Measurements from ENCODE around the gene ZSCAN5C.
"Not testable (repeated sequence)": the region's sequence is repeated elsewhere in the genome, so short reads cannot be mapped to it uniquely, and the experiment has no call there.

ZSCAN5C gene

DNA sequence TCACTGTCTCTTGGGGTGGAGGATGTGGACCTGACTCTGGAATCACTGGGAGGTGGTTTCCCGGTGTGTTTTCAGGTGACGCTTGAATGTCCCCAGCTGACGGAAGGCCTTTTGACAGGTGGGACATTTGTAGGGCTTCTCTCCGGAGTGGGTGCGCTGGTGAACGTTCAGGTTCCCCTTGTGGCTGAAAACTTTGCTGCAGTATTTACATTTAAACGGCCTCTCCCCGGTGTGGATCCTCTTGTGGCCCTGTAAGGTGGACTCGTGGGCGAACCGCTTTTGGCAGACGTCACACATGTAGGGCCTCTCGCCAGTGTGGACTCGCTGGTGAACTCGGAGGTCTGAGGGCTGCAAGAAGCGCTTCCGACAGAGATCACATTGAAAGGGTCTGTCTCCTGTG is 12.3 kb upstream of the ZSCAN5C start:
- in situ Hi-C loops (cut with MboI; ENCODE audit: low pct_unique_long_range_greater_than_20kb, low sequenced_read_pairs): no loop called here
- DNase-seq: no peak

DNA sequence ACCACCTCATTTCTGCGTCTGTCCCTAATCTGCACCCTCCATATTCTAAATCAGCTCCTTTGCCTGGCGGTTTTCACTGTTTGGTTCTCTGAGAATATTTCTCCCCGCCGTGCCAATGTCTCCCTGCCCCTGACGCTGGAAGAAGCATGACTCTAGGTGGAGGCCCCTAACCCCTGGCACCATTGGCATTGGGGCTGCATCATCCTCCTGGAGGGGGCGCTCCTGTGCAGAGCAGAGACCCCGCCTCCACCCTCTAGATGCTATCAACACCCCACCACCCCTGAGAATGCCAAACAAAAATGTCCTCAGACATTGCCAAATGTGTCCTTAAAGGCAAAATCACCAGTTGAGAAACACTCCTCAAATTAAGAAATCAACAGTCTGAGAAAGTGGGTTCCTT is 11.0 kb upstream of the ZSCAN5C start:
- in situ Hi-C loops (cut with MboI; ENCODE audit: low pct_unique_long_range_greater_than_20kb, low sequenced_read_pairs): no loop called here
- no peak for DNase-seq

DNA sequence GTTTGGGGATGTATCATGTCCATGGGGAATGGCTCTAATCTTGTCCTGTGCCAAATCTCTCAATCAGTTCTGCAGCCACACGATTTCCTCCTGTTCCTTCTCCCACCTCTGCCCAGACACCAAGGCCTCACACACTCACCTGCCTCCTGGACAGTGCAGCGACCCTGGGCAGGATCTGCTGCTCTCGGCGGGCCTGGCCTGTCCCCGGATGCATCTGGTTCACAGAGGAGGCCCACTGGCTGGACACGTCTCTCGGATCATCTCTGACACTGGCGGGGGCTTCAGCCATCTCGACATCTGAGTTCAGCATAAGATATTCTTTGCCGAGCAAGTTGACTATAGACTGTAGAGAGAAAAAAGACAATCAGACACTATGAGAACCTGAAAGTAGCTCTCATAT is 10.4 kb upstream of the ZSCAN5C start:
- DNase-seq: no peak
- in situ Hi-C loops (cut with MboI; ENCODE audit: low pct_unique_long_range_greater_than_20kb, low sequenced_read_pairs): no loop called here

DNA sequence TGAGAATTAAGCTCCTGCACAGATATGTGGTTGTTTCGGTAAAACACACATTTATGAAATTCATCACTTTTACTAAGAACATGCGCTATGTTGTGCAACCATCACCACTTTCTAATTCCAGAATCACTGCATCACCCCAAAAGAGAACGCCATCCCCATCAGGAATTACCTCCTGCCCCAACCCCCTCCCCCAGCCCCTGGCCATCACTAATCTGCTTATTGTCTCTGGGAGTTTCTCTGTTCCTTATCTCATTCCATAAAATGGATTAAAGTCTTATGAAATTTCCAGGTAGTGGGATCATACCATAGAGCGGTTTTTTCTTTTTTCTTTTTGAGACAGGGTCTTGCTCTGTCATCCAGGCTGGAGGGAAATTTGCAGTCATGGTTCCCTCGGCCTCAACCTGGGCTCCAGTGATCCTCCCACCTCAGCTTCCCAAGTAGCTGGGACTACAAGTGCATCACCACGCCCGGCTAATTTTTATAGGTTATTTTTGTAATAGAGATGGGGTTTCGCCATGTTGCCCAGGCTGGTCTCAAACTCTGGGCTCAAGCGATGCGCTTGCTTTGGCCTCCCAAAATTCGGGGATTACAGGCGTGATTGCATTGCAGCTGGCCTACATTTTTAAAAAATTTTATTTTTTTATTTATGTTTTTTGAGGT is 8.0 kb upstream of the ZSCAN5C start:
- in situ Hi-C loops (cut with MboI; ENCODE audit: low pct_unique_long_range_greater_than_20kb, low sequenced_read_pairs): no loop called here
- DNase-seq: no peak

DNA sequence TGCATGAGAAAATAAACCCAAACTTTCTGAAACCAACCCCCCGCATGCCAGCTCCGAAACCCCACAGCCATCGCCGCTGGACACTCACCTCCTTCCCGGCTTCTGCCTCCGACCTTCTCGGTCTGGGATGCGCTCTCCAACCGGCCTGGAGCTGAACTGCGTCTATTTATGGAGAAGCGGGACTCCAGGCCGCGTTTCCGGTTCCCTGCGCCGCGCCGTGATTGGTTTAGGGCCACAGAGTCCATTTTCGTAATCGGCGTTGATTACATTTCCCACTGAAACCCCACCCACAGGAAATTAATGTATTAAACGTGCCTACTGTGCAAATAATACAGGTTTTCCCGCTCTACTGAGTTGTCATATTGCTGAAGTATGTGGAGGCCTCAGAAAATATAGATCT is 4.4 kb upstream of the ZSCAN5C start, which contains the start of gene ZSCAN5B:
Gene ZSCAN5B (minus strand): TSS at position 138 of the 400 bp plus-strand sequence. CDS start 4,731 bp downstream, outside the sequence.
- in situ Hi-C loops (cut with MboI; ENCODE audit: low pct_unique_long_range_greater_than_20kb, low sequenced_read_pairs); DNase-seq: not testable (repeated sequence)

DNA sequence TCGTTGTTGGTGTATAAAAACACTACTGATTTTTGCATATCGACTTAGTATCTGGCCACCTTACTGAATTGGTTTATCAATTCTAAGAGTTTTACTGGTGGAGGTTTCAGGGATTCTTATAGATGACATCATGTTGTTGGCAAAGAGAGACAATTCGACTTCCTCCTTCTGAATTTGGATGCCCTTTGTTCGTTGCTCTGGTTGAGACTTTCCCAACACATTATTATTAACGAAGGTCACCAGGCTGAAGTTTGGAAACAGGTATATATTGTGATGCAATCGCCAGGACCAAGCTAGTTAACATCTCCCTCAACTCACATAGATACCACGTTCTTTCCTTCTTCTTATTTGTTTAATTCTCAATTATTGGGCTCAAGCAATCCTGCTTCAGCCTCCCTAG is 2.4 kb upstream of the ZSCAN5C start:
- in situ Hi-C loops (cut with MboI; ENCODE audit: low pct_unique_long_range_greater_than_20kb, low sequenced_read_pairs): no loop called here
- no peak for DNase-seq

DNA sequence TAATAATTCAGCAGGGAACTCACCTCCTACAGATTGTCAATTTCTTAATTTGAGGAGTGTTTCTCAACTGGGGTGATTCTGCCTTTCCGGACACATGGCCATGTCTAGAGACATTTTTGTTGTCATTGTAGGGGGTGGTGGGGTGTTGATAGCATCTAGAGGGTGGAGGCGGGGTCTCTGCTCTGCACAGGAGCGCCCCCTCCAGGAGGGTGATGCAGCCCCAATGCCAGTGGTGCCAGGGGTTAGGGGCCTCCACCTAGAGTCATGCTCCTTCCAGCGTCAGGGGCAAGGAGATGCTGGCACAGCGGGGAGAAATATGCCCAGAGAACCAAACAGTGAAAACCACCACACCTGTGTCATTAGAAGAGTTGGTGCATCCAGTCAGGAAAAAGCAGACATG is 5.5 kb downstream of the ZSCAN5C start:
- in situ Hi-C loops (cut with MboI; ENCODE audit: low pct_unique_long_range_greater_than_20kb, low sequenced_read_pairs): not testable (repeated sequence)

DNA sequence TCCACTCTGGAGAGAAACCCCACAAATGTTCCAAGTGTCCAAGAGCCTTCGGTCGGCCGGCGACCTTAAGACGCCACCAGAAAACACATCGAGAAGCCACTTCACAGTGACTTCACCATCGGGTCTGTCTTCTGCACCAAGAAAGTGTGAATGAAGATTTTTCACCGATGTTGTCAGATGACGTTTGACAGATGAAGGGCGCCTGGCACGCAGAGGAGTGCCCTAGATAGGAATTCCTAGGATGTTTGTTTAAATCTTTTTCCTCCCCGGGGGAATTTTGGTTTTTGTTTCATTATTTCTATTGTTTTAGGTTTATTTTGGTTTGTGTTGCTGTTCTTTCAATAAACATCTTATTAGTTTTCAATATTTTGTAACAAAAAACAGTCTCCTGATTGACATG is 7.0 kb downstream of the ZSCAN5C start:
- in situ Hi-C loops (cut with MboI; ENCODE audit: low pct_unique_long_range_greater_than_20kb, low sequenced_read_pairs): no loop called here
- no peak for DNase-seq

More for the DNA sequence above, 5.5 kb downstream of the ZSCAN5C start:
- not testable (repeated sequence) for DNase-seq

DNA sequence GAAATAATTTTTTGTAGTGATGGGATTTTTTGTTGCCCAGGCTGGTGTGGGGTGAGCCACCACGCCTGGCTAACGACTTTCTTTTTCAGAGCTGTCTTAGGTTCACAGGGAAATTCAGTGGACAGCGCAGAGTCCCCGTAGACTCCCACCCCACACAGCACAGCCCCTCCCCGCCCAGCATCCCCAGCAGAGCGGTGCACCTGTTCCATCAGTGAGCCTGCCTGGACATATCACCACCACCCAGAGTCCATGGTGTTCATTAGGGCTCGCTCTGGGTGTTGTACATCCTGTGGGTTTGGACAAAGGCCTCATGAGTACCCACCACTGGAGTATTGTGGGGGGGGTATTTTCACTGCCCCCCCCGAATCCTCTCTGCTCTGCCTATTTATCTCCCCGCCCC is 8.0 kb downstream of the ZSCAN5C start:
- DNase-seq; in situ Hi-C loops (cut with MboI; ENCODE audit: low pct_unique_long_range_greater_than_20kb, low sequenced_read_pairs): not testable (repeated sequence)

DNA sequence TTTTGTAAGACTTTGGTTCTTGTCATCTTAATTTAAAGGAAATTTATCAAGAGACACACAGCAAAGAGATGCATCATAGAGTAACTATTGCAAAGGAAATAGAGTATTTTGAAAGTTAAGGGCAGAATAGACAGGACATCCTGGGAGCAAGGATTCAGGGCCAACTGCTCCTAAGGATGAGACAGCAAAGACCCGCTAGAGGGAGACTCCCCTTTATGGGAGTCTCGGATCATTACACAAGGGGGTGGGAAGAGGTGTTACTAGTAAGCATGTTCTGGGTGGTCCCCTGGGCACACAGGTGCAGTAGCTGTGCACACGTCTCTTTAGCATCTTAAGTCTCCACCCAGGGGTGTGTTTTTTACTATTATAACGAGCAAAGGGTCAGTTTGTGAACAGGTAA is 9.6 kb downstream of the ZSCAN5C start:
- in situ Hi-C loops (cut with MboI; ENCODE audit: low pct_unique_long_range_greater_than_20kb, low sequenced_read_pairs): no loop called here
- DNase-seq: no peak

DNA sequence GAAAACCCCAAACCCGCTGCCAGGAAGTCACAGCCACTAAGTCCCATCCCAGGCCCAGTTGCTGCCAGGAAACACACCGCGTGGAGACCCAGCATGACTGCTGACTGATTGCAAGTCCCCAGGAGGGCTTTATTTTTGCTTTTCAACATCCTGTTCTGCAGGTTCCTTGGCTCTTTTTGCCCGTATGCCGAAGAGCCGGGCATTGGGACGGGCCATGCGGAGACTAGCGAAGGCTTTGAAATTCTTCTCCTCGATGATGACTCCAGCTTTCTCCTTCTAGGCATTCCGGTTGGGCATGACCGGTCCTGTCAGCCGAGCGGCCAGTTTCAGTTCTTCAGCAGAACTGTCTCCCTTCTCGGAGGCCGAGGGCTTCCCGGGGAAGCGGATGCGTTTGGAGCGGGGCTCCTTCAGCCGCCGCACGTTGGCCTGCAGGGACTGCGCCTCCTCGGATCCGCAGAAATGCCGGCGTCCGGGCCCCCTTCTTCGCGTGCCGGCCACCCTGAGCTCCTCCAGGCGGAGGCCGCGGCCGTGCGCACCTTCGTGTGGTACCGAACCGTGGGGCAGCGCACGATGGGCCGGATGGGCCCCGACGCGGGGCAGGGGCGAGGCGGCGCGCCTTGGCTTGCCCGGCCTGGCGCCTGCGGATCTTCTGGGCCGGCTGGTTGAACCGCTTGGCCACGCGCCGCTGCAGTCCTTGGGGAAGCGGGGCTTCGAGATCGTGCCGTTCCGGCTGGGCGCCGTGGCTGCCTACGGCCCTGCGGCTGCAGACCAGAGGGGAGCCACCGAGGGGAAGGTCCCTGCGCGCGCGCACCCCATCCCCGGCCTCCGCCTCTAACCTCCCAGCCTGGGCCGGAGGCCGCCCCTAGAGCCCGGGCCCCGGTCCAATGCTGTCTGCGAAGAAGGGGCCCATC is 15.2 kb downstream of the ZSCAN5C start:
- no peak for DNase-seq

DNA sequence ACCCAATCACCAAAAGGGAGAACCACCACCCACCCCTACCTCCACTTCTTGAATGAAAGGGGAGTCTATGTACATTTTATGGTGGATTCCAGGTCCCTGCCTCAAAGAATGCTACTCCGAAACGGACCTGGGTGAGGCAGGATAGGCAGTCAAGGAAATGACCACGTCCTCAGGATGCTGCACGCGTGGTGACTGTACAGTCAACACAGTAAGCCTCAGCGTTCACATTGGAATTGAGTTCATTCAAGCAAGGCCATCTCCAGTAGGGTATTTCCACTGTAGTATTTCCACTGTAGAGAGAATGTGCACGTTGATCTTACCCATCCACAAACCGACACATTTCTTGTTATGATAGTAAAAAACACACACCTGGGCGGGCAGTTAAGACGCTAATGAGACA is 16.9 kb downstream of the ZSCAN5C start:
- in situ Hi-C loops (cut with MboI; ENCODE audit: low pct_unique_long_range_greater_than_20kb, low sequenced_read_pairs): no loop called here
- DNase-seq: no peak

More for the DNA sequence above, 15.2 kb downstream of the ZSCAN5C start:
- in situ Hi-C loops (cut with MboI; ENCODE audit: low pct_unique_long_range_greater_than_20kb, low sequenced_read_pairs): no loop called here

DNA sequence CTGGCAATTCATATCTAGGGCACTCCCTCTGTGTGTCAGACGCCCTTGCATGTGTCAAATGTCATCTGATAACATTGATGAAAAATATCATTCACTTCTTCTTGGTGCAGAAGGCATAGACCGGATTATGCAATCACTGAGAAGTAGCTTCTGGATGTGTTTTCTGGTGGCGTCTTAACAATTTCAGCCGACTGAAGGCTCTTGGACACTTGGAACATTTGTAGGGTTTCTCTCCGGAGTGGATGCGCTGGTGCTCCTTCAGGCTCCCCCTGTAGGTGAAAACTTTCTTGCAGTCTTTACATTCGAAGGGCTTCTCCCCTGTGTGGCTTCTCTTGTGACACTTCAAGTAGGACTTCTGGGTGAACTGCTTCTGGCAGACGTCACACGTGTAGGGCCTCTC is 19.4 kb downstream of the ZSCAN5C start:
- DNase-seq; in situ Hi-C loops (cut with MboI; ENCODE audit: low pct_unique_long_range_greater_than_20kb, low sequenced_read_pairs): not testable (repeated sequence)

DNA sequence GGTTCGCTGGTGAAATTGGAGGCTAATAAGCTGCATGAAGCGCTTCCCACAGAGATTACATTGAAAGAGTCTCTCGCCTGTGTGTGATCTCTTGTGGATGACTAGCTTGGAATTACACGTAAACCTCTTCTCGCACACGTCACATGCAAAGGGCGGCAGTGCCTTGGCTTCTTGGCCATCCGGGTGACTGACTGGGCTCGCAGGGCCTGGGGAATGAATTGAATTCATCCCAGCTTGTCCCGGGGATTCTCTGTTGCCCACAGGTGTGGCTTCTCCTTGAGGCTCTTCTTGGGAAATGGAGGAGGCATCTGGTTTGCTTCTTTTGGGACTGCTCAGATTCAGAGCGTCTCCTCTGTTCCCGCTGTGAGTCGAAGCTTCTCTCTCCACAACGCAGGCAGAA is 19.8 kb downstream of the ZSCAN5C start:
- no peak for DNase-seq
- in situ Hi-C loops (cut with MboI; ENCODE audit: low pct_unique_long_range_greater_than_20kb, low sequenced_read_pairs): no loop called here

DNA sequence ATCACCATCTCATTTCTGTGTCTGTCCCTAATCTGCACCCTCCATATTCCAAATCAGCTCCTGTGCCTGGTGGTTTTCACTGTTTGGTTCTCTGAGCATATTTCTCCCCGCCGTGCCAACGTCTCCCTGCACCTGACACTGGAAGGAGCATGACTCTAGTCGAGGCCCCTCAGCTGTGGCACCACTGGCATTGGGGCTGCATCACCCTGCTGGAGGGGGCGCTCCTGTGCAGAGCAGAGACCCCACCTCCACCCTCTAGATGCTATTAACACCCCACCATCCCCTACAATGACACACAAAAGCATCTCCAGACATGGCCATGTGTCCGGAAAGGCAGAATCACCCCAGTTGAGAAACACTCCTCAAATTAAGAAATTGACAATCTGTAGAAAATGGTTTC is 20.8 kb downstream of the ZSCAN5C start:
- no peak for DNase-seq
- in situ Hi-C loops (cut with MboI; ENCODE audit: low pct_unique_long_range_greater_than_20kb, low sequenced_read_pairs): no loop called here

DNA sequence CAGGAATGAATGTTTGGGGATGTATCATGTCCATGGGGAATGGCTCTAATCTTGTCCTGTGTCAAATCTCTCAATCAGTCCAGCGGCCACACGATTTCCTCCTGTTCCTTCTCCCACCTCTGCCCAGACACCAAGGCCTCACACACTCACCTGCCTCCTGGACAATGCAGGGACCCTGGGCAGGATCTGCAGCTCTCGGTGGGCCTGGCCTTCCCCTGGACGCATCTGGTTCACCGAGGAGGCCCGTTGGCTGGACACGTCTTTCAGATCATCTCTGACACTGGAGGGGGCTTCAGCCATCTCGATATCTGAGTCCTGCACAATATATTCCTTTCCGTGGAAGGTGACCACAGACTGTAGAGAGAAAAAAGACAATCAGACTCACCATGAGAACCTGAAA is 21.4 kb downstream of the ZSCAN5C start:
- in situ Hi-C loops (cut with MboI; ENCODE audit: low pct_unique_long_range_greater_than_20kb, low sequenced_read_pairs): no loop called here
- DNase-seq: no peak

DNA sequence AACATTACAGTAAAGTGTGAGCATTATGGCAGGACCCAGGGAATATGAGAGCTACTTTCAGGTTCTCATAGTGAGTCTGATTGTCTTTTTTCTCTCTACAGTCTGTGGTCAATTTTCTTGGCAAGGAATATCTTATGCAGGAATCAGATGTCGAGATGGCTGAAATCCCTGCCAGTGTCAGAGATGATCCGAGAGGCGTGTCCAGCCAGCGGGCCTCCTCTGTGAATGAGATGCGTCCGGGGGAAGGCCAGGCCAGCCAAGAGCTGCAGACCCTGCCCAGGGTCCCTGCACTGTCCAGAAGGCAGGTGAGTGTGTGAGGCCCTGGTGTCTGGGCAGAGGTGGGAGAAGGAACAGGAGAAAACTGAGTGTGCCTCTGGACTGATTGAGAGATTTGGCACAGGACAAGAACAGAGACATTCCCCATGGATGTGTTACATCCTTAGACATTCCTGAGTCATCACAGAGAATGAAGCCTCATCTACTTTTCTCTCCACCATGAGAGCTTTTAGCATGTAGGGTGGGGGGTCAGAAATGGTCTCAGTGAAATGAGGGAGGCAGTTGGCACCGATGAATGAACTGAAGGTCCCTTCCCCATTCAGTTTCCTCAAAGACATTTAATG is 43.2 kb downstream of the ZSCAN5C start:
- in situ Hi-C loops (cut with MboI; ENCODE audit: low pct_unique_long_range_greater_than_20kb, low sequenced_read_pairs): no loop called here
- DNase-seq: no peak

DNA sequence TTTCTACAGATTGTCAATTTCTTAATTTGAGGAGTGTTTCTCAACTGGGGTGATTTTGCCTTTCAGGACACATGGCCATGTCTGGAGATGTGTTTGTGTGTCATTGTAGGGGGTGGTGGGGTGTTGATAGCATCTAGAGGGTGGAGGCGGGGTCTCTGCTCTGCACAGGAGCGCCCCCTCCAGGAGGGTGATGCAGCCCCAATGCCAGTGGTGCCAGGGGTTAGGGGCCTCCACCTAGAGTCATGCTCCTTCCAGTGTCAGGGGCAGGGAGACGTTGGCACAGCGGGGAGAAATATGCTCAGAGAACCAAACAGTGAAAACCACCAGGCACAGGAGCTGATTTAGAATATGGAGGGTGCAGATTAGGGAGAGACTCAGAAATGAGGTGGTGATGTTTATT is 43.7 kb downstream of the ZSCAN5C start:
- in situ Hi-C loops (cut with MboI; ENCODE audit: low pct_unique_long_range_greater_than_20kb, low sequenced_read_pairs); DNase-seq: not testable (repeated sequence)

DNA sequence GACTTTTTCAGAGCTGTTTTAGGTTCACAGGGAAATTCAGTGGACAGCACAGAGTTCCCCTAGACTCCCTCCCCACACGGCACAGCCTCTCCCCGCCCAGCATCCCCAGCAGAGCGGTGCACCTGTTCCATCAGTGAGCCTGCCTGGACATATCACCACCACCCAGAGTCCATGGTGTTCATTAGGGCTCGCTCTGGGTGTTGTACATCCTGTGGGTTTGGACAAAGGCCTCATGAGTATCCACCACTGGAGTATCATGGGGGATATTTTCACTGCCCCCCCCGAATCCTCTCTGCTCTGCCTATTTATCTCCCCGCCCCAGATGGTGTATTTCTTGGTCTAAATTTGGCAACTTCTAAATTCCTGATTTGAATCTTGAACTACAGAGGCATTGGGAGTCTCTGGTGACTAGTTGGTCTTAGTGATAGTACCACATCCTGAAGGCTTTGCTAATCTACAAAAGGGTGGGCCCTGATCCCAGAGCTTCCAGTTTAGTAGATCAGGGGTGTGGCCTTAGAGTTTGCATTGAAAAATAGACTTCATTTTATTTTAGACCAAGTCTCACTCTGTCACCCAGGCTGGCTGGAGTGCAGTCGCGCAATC is 46.8 kb downstream of the ZSCAN5C start:
- in situ Hi-C loops (cut with MboI; ENCODE audit: low pct_unique_long_range_greater_than_20kb, low sequenced_read_pairs); DNase-seq: not testable (repeated sequence)
